ENCODE data around the gene ZHX3.

ZHX3 gene

GRCh38 chr20:41317546-41318270 is at the start of gene ZHX3:
Gene ZHX3, minus strand, starts transcription at chr20:41317731. Its CDS starts 112,815 bp downstream, at chr20:41204916.
- DNase-seq (ENCODE audit: low read depth in 1 of 2, low spot score in 1 of 2), result peak; percentile 84 to 92

- DNase-seq (ENCODE audit: low read depth in 1 of 2, low spot score in 1 of 2), result no peak
Measured at GRCh38 chr20:41367393-41367695, 49.8 kb upstream of the ZHX3 start.

GRCh38 chr20:41366546-41367392 is 49.2 kb upstream of the ZHX3 start, which contains the start of gene EMILIN3:
Gene EMILIN3, minus strand, starts transcription at chr20:41366818. Its CDS starts 184 bp downstream, at chr20:41366634.
- no peak for DNase-seq (ENCODE audit: low read depth in 1 of 2, low spot score in 1 of 2)

- no peak for DNase-seq (ENCODE audit: low read depth in 1 of 2, low spot score in 1 of 2)
Measured at GRCh38 chr20:41365777-41366545, 48.4 kb upstream of the ZHX3 start.

- DNase-seq (ENCODE audit: low read depth in 1 of 2, low spot score in 1 of 2), result no peak
Measured at GRCh38 chr20:41364967-41365765, 47.6 kb upstream of the ZHX3 start.

- DNase-seq (ENCODE audit: low read depth in 1 of 2, low spot score in 1 of 2), result no peak
Measured at GRCh38 chr20:41364236-41364855, 46.8 kb upstream of the ZHX3 start.

GRCh38 chr20:41363601-41364000 is 46.1 kb upstream of the ZHX3 start:
- DNase-seq (ENCODE audit: low read depth in 1 of 2, low spot score in 1 of 2), result no peak

- DNase-seq (ENCODE audit: low read depth in 1 of 2, low spot score in 1 of 2), result no peak
Measured at GRCh38 chr20:41362748-41363140, 45.2 kb upstream of the ZHX3 start.

GRCh38 chr20:41361757-41362747 is 44.5 kb upstream of the ZHX3 start:
- DNase-seq (ENCODE audit: low read depth in 1 of 2, low spot score in 1 of 2), result no peak

GRCh38 chr20:41360831-41361756 is 43.6 kb upstream of the ZHX3 start:
- no peak for DNase-seq (ENCODE audit: low read depth in 1 of 2, low spot score in 1 of 2)

GRCh38 chr20:41359541-41360011 is 42.0 kb upstream of the ZHX3 start:
- DNase-seq (ENCODE audit: low read depth in 1 of 2, low spot score in 1 of 2), result no peak

GRCh38 chr20:41358717-41359116 is 41.2 kb upstream of the ZHX3 start:
- no peak for DNase-seq (ENCODE audit: low read depth in 1 of 2, low spot score in 1 of 2)

- DNase-seq (ENCODE audit: low read depth in 1 of 2, low spot score in 1 of 2), result no peak
Measured at GRCh38 chr20:41358230-41358629, 40.7 kb upstream of the ZHX3 start.

GRCh38 chr20:41357424-41358163 is 40.1 kb upstream of the ZHX3 start:
- no peak for DNase-seq (ENCODE audit: low read depth in 1 of 2, low spot score in 1 of 2)

- no peak for DNase-seq (ENCODE audit: low read depth in 1 of 2, low spot score in 1 of 2)
Measured at GRCh38 chr20:41356951-41357350, 39.4 kb upstream of the ZHX3 start.

GRCh38 chr20:41355598-41356203 is 38.2 kb upstream of the ZHX3 start:
- DNase-seq (ENCODE audit: low read depth in 1 of 2, low spot score in 1 of 2), result no peak

GRCh38 chr20:41355192-41355591 is 37.7 kb upstream of the ZHX3 start:
- DNase-seq (ENCODE audit: low read depth in 1 of 2, low spot score in 1 of 2), result no peak
